IPS-20b (cell line): Measurements from ENCODE around the gene DACT1.

Source experiments
- H3K27ac ChIP-seq: one replicate; pipeline ENCODE4 v1.5.1; 2013; ENCODE audit warnings: low read length
- H3K27me3 ChIP-seq: 2 replicates; pipeline ENCODE4 v1.6.1; 2013; ENCODE audit warnings: mild to moderate bottlenecking, low read length, inconsistent platforms; ENCODE audit not compliant: insufficient read depth
- H3K36me3 ChIP-seq: 2 replicates; pipeline ENCODE4 v1.6.1; 2013; ENCODE audit warnings: low read depth, mild to moderate bottlenecking, inconsistent platforms, low read length, moderate library complexity; ENCODE audit not compliant: insufficient read depth
- H3K4me1 ChIP-seq: 2 replicates; pipeline ENCODE4 v1.6.1; 2013; ENCODE audit warnings: mild to moderate bottlenecking, control low read depth, inconsistent platforms, low read length, moderate library complexity; ENCODE audit not compliant: insufficient read depth
- H3K4me3 ChIP-seq: 2 replicates; pipeline ENCODE4 v1.5.1; 2013; ENCODE audit warnings: mild to moderate bottlenecking, low read length, inconsistent platforms
- H3K9ac ChIP-seq: 2 replicates; pipeline ENCODE4 v1.6.1; 2013; ENCODE audit warnings: low read depth, mild to moderate bottlenecking, inconsistent platforms, low read length, moderate library complexity
- H3K9me3 ChIP-seq: 2 replicates; pipeline ENCODE4 v1.6.1; 2013; ENCODE audit warnings: mild to moderate bottlenecking, low read depth, low read length, inconsistent platforms; ENCODE audit not compliant: insufficient read depth

DACT1 gene

GRCh38 chr14:58659061-58659460, 21.3 kb downstream of the DACT1 start:
- Histone ChIP-seq H3K27me3 (no peaks in the 10 kb centered on the region), H3K4me3 (no peak overlapping the region), H3K27ac (no peak overlapping the region), H3K4me1 (peaks cover 18% of the 10 kb centered on the region), H3K36me3 (no peaks in the 10 kb centered on the region), H3K9ac (no peak overlapping the region), H3K9me3 (no peaks in the 10 kb centered on the region)

DNA sequence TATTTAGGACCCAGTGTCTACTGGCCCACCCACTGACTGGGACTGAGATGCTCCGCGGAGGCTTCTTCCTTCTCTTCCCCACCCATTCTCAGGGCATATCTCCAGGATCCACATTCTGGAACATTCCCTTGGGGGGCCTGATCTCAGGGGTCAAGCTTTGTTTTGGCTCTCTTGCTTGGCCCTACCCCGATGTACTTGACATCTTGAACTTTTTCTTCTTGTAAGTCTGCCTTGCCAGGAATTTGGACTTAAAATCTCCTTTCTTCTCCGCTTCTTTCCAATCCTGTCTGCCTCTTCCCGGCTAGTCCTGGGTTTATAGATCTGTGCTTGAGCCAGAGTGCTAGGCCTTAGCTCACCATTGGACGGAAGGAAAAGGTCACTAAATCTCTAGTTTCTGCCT, 22.1 kb downstream of the DACT1 start:
- no peaks in the 10 kb centered on the region for H3K27me3 ChIP-seq
- no peak overlapping the region for H3K4me3 ChIP-seq
- no peak overlapping the region for H3K9ac ChIP-seq
- no peak overlapping the region for H3K27ac ChIP-seq
- H3K9me3 ChIP-seq = no peaks in the 10 kb centered on the region
- H3K4me1 ChIP-seq = peaks cover 18% of the 10 kb centered on the region
- no peaks in the 10 kb centered on the region for H3K36me3 ChIP-seq

DNA sequence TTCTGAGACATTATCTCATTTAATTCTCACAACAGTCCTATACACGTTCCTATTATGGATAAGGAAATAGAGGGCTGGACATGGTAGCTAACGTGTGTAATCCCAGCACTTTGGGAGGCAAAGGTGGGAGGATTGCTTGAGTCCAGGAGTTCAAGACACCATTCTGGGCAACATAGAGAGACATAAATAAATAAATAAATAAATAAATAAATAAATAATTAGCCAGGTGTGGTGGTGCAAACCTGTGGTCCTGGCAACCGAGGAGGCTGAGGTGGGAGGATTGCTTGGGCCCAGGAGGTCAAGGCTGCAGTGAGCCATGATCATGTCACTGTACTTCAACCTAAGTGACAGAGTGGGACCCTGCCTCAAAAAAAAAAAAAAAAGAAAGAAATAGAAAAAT, 22.6 kb downstream of the DACT1 start:
- Histone ChIP-seq H3K4me3 (no peak overlapping the region), H3K27ac (no peak overlapping the region), H3K9ac (no peak overlapping the region), H3K36me3 (no peaks in the 10 kb centered on the region), H3K4me1 (peaks cover 18% of the 10 kb centered on the region), H3K9me3 (no peaks in the 10 kb centered on the region), H3K27me3 (no peaks in the 10 kb centered on the region)

GRCh38 chr14:58662018-58662417, 24.3 kb downstream of the DACT1 start:
- no peak overlapping the region for H3K27ac ChIP-seq
- H3K4me1 ChIP-seq = peaks cover 11% of the 10 kb centered on the region
- no peaks in the 10 kb centered on the region for H3K36me3 ChIP-seq
- no peaks in the 10 kb centered on the region for H3K27me3 ChIP-seq
- no peaks in the 10 kb centered on the region for H3K9me3 ChIP-seq
- H3K4me3 ChIP-seq = no peak overlapping the region
- H3K9ac ChIP-seq = no peak overlapping the region

DNA sequence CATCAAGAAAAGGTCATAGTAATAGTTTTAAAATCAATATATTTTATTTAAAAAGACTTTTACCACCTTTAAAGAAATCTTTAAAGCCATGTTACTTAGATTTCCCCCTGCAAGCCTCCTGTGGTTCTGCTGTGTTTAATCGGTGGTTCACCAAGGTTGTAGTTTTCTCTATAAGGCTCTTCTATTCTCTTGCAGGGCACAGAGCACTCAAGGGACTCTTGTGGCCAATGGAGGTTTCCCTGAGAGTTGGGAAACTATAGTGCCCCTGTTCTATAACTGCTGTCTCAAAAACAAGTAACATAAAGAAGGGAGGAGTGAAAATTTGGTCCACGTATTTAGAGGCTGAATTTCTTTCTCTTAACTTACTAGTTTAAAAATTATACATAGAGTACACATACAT, 25.0 kb downstream of the DACT1 start:
- Histone ChIP-seq H3K9ac (no peak overlapping the region), H3K9me3 (no peaks in the 10 kb centered on the region), H3K4me3 (no peak overlapping the region), H3K36me3 (no peaks in the 10 kb centered on the region), H3K27ac (no peak overlapping the region), H3K4me1 (peaks cover 4% of the 10 kb centered on the region), H3K27me3 (no peaks in the 10 kb centered on the region)

DNA sequence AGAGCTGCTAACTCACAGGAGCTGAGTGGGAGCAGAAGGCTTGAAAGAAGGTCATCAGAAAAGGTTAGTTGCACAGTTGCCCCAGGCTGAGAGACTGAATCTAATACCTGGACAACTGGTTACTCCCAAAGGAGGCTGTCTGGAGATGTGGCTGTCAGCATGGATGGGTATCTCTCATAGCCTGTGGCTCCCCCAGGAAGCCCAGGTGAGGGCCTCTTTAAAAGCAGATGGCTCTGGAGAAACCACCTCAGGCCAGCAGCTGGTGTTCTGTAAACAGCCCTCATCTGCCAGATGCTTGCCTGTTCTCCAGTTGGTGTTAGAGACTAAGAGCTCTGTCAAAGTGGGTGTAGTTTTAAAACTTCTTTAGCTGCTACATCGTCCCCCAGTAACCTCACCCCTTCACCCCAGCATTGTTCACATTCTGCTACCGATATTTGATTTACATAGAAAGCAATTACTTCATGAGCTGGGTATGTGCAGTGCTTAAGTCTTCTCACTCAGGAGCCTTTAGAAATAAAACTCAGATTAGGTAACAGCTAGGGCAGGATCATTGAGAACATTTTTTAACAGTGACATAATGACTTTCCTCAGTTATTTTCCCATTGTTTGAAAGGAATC, 25.8 kb downstream of the DACT1 start:
- H3K9me3 ChIP-seq = no peaks in the 10 kb centered on the region
- H3K27me3 ChIP-seq = no peaks in the 10 kb centered on the region
- no peak overlapping the region for H3K9ac ChIP-seq
- peaks cover 4% of the 10 kb centered on the region; the same call in 1 of the 2 replicates for H3K4me1 ChIP-seq
- H3K36me3 ChIP-seq = no peaks in the 10 kb centered on the region
- H3K4me3 ChIP-seq = no peak overlapping the region
- H3K27ac ChIP-seq = no peak overlapping the region

- Histone ChIP-seq H3K4me3 (no peak overlapping the region), H3K9me3 (no peaks in the 10 kb centered on the region), H3K27me3 (no peaks in the 10 kb centered on the region), H3K36me3 (no peaks in the 10 kb centered on the region), H3K27ac (no peak overlapping the region), H3K4me1 (peaks cover 6% of the 10 kb centered on the region; the same call in 1 of the 2 replicates), H3K9ac (no peak overlapping the region)
Measured at GRCh38 chr14:58665773-58666500, 28.2 kb downstream of the DACT1 start.

DNA sequence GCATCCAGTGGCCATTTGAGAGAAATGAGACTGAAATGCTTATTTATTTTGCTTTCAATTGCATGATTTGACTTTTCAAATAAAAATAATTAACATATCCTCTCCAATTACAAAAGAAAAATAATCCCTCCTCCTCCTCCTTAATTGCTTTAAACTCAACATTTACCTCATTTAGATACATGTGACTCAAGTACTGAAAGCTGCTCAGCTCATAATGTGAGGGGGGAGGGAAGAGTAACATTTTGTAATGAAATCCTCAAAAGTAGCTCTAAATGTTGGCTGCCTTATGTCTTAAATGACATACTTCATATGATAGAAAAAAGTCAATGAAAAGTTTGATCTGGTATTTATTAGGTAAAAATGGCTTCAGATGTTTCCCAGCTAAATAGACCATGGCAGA, 29.0 kb downstream of the DACT1 start:
- Histone ChIP-seq H3K27me3 (no peaks in the 10 kb centered on the region), H3K36me3 (no peaks in the 10 kb centered on the region), H3K4me1 (peaks cover 6% of the 10 kb centered on the region; the same call in 1 of the 2 replicates), H3K9ac (no peak overlapping the region), H3K9me3 (no peaks in the 10 kb centered on the region), H3K27ac (no peak overlapping the region), H3K4me3 (no peak overlapping the region)

- peaks cover 6% of the 10 kb centered on the region; the same call in 1 of the 2 replicates for H3K4me1 ChIP-seq
- H3K27ac ChIP-seq = no peak overlapping the region
Measured at GRCh38 chr14:58667900-58668299, 30.1 kb downstream of the DACT1 start.

GRCh38 chr14:58668848-58669480, 31.2 kb downstream of the DACT1 start:
- no peak overlapping the region for H3K4me3 ChIP-seq
- no peak overlapping the region for H3K27ac ChIP-seq
- H3K36me3 ChIP-seq = no peaks in the 10 kb centered on the region
- peaks cover 3% of the 10 kb centered on the region; the same call in 1 of the 2 replicates for H3K4me1 ChIP-seq
- H3K9ac ChIP-seq = no peak overlapping the region
- H3K27me3 ChIP-seq = no peaks in the 10 kb centered on the region
- H3K9me3 ChIP-seq = no peaks in the 10 kb centered on the region

More at GRCh38 chr14:58667900-58668299, 30.1 kb downstream of the DACT1 start:
- Histone ChIP-seq H3K4me3 (no peak overlapping the region), H3K9me3 (no peaks in the 10 kb centered on the region), H3K27me3 (no peaks in the 10 kb centered on the region), H3K36me3 (no peaks in the 10 kb centered on the region), H3K9ac (no peak overlapping the region)

GRCh38 chr14:58669556-58670200, 31.9 kb downstream of the DACT1 start:
- Histone ChIP-seq H3K4me1 (peaks cover 3% of the 10 kb centered on the region; the same call in 1 of the 2 replicates), H3K9ac (no peak overlapping the region), H3K27me3 (no peaks in the 10 kb centered on the region), H3K27ac (no peak overlapping the region), H3K36me3 (no peaks in the 10 kb centered on the region), H3K9me3 (no peaks in the 10 kb centered on the region), H3K4me3 (no peak overlapping the region)
